Stimulated activated naive CD4-positive, alpha-beta T cell (primary cell): ENCODE measurements around the gene GVQW3.
A peak's percentile ranks its signal among the peaks of the same experiment; 100 is the strongest.

Experiments
- DNase-seq, 6 experiments: peaks; one replicate each; lab custom pipeline; 2025; lab: John Stamatoyannopoulos, UW

The GVQW3 gene

DNA sequence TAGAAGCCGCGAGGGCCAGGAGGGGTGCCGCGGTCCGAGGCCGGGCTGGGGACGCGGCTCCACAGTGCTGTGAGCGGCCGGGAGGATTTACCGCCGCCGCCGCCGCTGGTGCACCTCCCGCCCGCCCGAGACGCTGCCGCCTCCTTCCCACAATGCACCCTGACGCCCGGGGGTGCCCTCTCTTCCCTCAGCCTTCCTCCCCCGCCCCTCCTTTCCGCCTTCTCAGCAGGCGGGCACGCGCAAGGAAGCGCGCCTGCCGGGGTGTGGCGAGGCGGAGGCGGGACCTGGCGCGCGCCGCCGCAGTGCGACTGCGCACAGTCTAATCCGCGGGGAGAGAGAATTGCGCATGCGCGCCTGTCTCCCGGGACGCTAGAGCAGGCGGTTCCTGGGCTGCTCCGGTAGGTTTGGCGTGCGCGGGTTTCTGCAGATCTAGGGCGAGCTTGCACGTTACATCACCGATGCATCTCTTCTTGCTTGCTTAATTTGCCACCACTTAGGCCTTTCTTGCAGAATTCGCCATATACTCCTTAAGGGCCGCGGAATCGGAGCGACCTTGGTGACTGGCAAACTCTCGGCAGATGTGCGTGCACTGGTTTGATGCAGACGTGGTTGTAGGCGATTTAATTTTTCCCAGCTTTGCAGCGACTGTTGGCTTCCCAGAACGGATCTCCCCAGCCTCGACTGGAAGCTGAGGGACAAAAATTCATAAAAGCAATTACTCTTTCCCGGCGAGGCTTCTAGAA lies at the start of gene GVQW3, which contains the start of gene THAP12:
Gene GVQW3 (plus strand): TSS at position 347 of the 743 bp plus-strand sequence. CDS start 506 bp downstream, outside the sequence.
Gene THAP12 (minus strand): TSS at position 156 of the 743 bp plus-strand sequence. CDS start 296 bp downstream, outside the sequence.
- DNase-seq: peak; percentile 94 to 98 (median 96)

- no peak for DNase-seq
Measured at GRCh38 chr11:76334826-76335389, 46.2 kb upstream of the GVQW3 start.

DNA sequence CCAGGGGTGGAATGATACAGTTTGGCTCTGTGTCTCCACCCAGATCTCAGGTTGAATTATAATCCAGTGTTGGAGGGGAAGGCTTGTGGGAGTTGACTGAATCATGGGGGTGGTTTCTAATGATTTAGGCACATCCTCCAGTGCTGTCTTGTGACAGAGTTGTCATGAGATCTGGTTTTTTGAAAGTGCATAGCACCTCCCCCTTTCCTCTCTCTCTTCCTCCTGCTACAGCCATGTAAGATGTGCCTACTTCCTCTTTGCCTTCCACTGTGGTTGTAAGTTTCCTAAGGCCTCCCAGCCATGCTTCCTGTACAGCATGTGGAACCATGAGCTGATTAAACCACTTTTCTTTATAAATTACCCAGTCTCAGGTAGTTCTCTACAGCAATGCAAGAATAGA lies 45.3 kb upstream of the GVQW3 start:
- DNase-seq: no peak

DNA sequence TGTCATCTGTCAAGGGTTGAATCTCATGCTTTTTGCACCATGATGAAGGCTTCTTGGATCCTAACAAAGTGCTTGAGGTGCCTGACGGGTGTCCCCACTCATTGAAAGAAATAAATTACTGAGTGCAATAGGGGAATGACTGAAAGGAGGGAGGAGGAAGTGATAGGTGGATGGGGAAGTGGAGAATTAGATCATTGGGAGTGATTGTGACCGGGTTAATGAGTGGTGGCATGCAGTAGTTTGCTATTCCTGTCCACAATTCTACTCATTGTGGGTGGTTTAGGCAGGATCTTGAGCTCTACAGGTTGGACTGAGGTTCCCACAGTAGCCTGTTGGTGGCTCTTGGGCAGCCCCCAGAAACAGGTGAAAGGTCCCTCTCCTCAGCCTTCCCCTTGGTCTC lies 44.5 kb upstream of the GVQW3 start:
- no peak for DNase-seq

DNA sequence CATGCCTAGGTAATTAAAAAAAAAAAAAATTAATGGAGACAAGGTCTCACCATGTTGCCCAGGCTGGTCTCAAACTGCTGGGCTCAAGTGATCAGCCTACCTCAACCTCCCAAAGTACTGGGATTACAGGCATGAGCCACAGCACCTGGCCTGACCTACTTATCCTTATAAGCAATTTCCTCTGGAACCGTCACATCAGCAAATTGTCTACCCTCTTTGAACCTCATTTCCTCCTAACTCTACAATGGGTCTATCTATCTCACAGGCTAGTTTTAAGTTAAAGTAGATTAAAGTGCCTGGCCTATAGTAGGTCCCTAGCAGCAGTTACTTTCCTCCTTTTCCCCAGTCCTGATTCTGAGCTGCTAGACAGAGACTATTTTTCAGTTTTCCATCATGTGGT lies 43.7 kb upstream of the GVQW3 start:
- DNase-seq: no peak

- DNase-seq: no peak
Measured at GRCh38 chr11:76337923-76338322, 43.2 kb upstream of the GVQW3 start.

- no peak for DNase-seq
Measured at GRCh38 chr11:76339221-76339620, 41.9 kb upstream of the GVQW3 start.

GRCh38 chr11:76347466-76347865 lies 33.7 kb upstream of the GVQW3 start:
- DNase-seq: no peak

GRCh38 chr11:76348348-76348747 lies 32.8 kb upstream of the GVQW3 start:
- DNase-seq: no peak

- DNase-seq: no peak
Measured at GRCh38 chr11:76355172-76355571, 26.0 kb upstream of the GVQW3 start.

- DNase-seq: no peak
Measured at GRCh38 chr11:76361374-76361773, 19.7 kb upstream of the GVQW3 start.

GRCh38 chr11:76361776-76362175 lies 19.3 kb upstream of the GVQW3 start:
- DNase-seq: no peak

DNA sequence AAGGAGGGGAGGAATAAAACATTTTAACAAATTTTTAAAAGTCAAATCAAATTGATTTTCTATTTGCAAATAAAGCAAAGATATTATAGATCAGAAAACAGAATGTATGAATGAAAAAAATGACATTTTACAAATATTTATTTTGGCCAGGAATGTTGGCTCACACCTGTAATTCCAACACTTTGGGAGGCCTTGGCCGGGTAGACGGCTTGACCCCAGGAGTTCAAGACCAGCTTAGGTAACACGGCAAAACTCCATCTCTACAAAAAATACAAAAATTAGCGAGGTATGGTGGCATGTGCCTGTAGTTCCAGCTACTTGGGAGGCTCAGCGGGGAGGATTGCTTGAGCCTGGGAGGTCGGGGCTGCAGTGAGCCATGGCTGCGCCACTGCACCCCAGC lies 18.4 kb upstream of the GVQW3 start:
- no peak for DNase-seq

- no peak for DNase-seq
Measured at GRCh38 chr11:76365038-76365679, 16.0 kb upstream of the GVQW3 start.

DNA sequence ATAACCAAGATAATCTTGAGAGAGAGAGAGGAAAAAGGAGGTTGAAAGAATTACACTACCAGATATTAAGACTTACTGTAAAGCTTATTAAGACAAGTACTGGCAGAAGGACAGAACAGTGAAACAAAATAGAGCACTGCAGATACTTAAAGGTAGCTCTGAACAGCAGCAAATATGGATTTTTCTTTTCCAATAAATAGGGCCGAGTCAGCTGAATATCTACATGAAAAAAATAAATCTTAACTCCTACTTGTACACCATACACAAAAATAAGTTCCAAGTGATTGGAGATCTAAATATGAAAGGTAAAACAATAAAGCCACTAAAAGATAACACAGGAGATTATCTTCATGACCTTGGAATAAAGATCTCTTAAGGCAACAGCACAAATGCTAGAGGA lies 12.6 kb upstream of the GVQW3 start:
- DNase-seq: no peak

DNA sequence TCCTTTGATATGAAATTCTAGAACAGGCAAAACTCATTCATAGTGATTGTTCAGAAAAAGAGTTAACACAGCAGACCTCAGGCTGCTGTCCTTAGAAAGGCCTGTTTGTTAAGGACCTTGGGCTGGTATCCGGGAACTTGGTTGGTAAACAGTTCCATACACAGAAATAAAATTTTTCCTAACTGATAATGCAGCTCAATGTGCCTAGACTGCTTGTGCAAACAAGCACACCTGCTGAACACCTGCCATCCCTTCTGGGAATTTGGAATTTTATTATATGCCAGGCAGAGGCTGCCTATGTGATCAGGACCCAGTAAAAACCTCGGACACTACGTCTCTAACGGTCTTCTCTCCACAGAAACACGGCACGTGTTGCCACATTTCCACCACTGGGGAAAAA lies 11.7 kb upstream of the GVQW3 start:
- DNase-seq: no peak

DNA sequence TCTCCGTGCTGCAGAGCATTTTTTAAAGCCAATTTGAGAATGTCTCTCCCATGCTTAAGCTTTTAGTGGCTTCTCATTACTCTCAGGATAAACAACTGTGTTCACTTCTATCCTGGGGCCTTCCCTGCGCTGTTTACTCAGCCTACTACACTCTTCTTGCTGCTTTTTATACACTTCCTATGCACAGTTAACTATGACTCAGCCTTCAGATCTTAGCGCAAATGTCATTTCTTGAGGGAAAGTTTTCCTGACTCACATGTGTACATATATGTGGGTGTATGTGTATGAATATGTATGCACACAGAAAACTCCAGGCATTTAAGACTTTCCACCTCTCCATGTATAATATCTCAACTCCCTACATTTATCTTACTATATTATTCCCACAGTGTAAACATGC lies 10.0 kb upstream of the GVQW3 start:
- no peak for DNase-seq

- no peak for DNase-seq
Measured at GRCh38 chr11:76376746-76377558, 4.2 kb upstream of the GVQW3 start.

GRCh38 chr11:76379807-76380158 lies 1.3 kb upstream of the GVQW3 start:
- DNase-seq: no peak

GRCh38 chr11:76380159-76380976 lies 755 bp upstream of the GVQW3 start:
- peak in 3 of 6 experiments; percentile 32 to 53 (median 46) for DNase-seq

GRCh38 chr11:76382209-76382608 lies 1.1 kb downstream of the GVQW3 start:
- DNase-seq: no peak

GRCh38 chr11:76385903-76386302 lies 4.8 kb downstream of the GVQW3 start:
- no peak for DNase-seq
